GM12878 (cell line): ENCODE data around the gene ZPR1. TPM values are rescaled to one million over a fixed set of nuclear protein-coding genes. Genes with fewer than 3 reads are reported as not detected.

ENCODE experiments used
- ATAC-seq: fragments of 200-7000 bp; cut with Tn5 transposase; 3 replicates; pipeline ENCODE4 v1.9.1; 2020; ENCODE audit warnings: mild to moderate bottlenecking, moderate library complexity
- BruUV-seq: library from RNA; stranded (reverse); fragments of 400-500 nt; replicated peaks from 2 replicates; lab custom pipeline; 2021; lab: Mats Ljungman, UMichigan
- CTCF ChIA-PET: fragments of 300-600 bp; sonication (Branson Sonifier 250); formaldehyde crosslinking; extraction: SDS; loops from one replicate; lab custom pipeline; 2021; ENCODE audit warnings: inconsistent platforms; lab: Yijun Ruan, JAX
- POLR2A ChIA-PET: fragments of 350-600 bp; formaldehyde crosslinking; extraction: SDS; loops from one replicate; lab custom pipeline; 2021; ENCODE audit warnings: inconsistent platforms; lab: Charles Lee
- RAD21 ChIA-PET: fragments of 300-600 bp; sonication (Branson Sonifier 250); formaldehyde crosslinking; loops from one replicate; lab custom pipeline; 2023; ENCODE audit warnings: antibody characterized with exemption; ENCODE audit not compliant: unreplicated experiment; lab: Charles Lee
- SMC1A ChIA-PET: fragments of 300-600 bp; sonication (Branson Sonifier 250); formaldehyde crosslinking; loops from one replicate; lab custom pipeline; 2023; ENCODE audit not compliant: unreplicated experiment, uncharacterized antibody; lab: Charles Lee
- DNase-seq: peaks from one replicate; pipeline ENCODE4 v3.0.0-alpha.2; 2011; ENCODE audit warnings: low read depth, low spot score
- FAIRE-seq: peaks from 3 replicates; lab custom pipeline; 2011; peaks lifted over from hg19 to GRCh38; lab: Jason Lieb, UNC
- H2AFZ ChIP-seq: 2 replicates; pipeline ENCODE4 v1.6.0; 2011; ENCODE audit warnings: low read depth, low read length, control low read depth; ENCODE audit not compliant: control insufficient read depth
- H3K27ac ChIP-seq: 2 replicates; pipeline ENCODE4 v1.5.1; 2011; ENCODE audit warnings: control low read depth; ENCODE audit not compliant: control insufficient read depth, insufficient read depth
- H3K27me3 ChIP-seq, 2 experiments: replicated peaks in 1 of 2; 2 replicates each; pipeline versions ENCODE4 v1.6.0 to v1.6.1; 2011; ENCODE audit warnings: low read length in 1 of 2; ENCODE audit not compliant: control insufficient read depth in 2 of 2, insufficient read depth in 2 of 2
- H3K36me3 ChIP-seq, 2 experiments: 2 replicates each; pipeline ENCODE4 v1.5.1; 2011; ENCODE audit warnings: low read length in 1 of 2; ENCODE audit not compliant: control insufficient read depth in 2 of 2, insufficient read depth in 2 of 2
- H3K4me1 ChIP-seq: 2 replicates; pipeline ENCODE4 v1.6.1; 2011; ENCODE audit warnings: mild to moderate bottlenecking, low read length, moderate library complexity, mixed read lengths; ENCODE audit not compliant: control insufficient read depth, insufficient read depth
- H3K4me2 ChIP-seq: 2 replicates; pipeline ENCODE4 v1.6.0; 2011; ENCODE audit warnings: control low read depth; ENCODE audit not compliant: control insufficient read depth, insufficient read depth
- H3K4me3 ChIP-seq: fragments of 200-600 bp; sonication (generic); 2 replicates; pipeline ENCODE4 v1.5.1; 2016
- H3K79me2 ChIP-seq: 2 replicates; pipeline ENCODE4 v1.6.0; 2011; ENCODE audit warnings: low read length; ENCODE audit not compliant: control insufficient read depth, insufficient read depth
- H3K9ac ChIP-seq: 2 replicates; pipeline ENCODE4 v1.8.0; 2011; ENCODE audit warnings: low read length, control low read depth, mixed read lengths; ENCODE audit not compliant: control insufficient read depth, insufficient read depth
- H3K9me3 ChIP-seq: replicated peaks from 3 replicates; pipeline ENCODE4 v1.5.1; 2011; ENCODE audit warnings: mild to moderate bottlenecking, low read length; ENCODE audit not compliant: control insufficient read depth, insufficient read depth
- H4K20me1 ChIP-seq: 2 replicates; pipeline ENCODE4 v1.6.0; 2011; ENCODE audit not compliant: control insufficient read depth, insufficient read depth
- CREM ChIP-seq: IDR thresholded peaks from 2 replicates; pipeline ENCODE4 v1.6.1; 2014; ENCODE audit warnings: antibody characterized with exemption, low read depth
- MTA2 ChIP-seq: fragments of 450-650 bp; IDR thresholded peaks from 2 replicates; pipeline ENCODE4 v1.6.1; 2016; ENCODE audit warnings: low read depth, mild to moderate bottlenecking, moderate library complexity
- RB1 ChIP-seq: fragments of 450-650 bp; formaldehyde crosslinking; IDR thresholded peaks from 2 replicates; pipeline ENCODE4 v1.6.1; 2017; ENCODE audit warnings: mild to moderate bottlenecking, borderline replicate concordance
- TARDBP ChIP-seq: IDR thresholded peaks from 2 replicates; pipeline ENCODE4 v1.6.1; 2016; ENCODE audit warnings: borderline replicate concordance
- YY1 ChIP-seq: IDR thresholded peaks from 2 replicates; pipeline ENCODE4 v1.6.1; 2011; ENCODE audit warnings: low read depth, mild to moderate bottlenecking, low read length
- WGBS: methylation state at CpG from one replicate; pipeline ENCODE4 v1.1.6; 2016; ENCODE audit warnings: low lambda C conversion rate; ENCODE audit not compliant: insufficient replicate concordance, insufficient coverage; ENCODE audit errors: missing lambda C conversion rate; 5-methylcytosine and 5-hydroxymethylcytosine counted together
- in situ Hi-C: fragments of 300-500 bp; cut with MboI; formaldehyde crosslinking; loops from 9 replicates; pipeline ENCODE4 v1.14.3; 2018; ENCODE audit warnings: mixed read lengths
- intact Hi-C: fragments of 100-400 bp; cut with micrococcal nuclease; formaldehyde crosslinking; loops from one replicate; pipeline ENCODE4 v1.14.2; 2022; ENCODE audit not compliant: unreplicated experiment
- polyA plus RNA-seq, 11 experiments: library from polyadenylated mRNA; depleted of rRNA in 4 of 11; unstranded in 6 of 11; stranded (reverse) in 5 of 11; fragments of >200 nt; fragmentation: Nextera tagmentation in 4 of 11; fragmentation: Illumina TruSeq in 1 of 11; extraction: Ambion mirVana in 4 of 11; extraction: Trizol in 1 of 11; gene quantifications; 1 replicate in 1 of 11; 2 replicates in 10 of 11; pipeline versions ENCODE4 v1.2.1 to v1.2.3, GENCODE V29; 2011 to 2016; ENCODE audit warnings: inconsistent platforms in 2 of 11, missing spikeins in 2 of 11, low read depth in 1 of 11
- total RNA-seq, 4 experiments: library from RNA; depleted of rRNA in 3 of 4; stranded (reverse); fragments of >200 nt in 3 of 4; fragmentation: Illumina TruSeq in 1 of 4; extraction: Trizol in 1 of 4; gene quantifications; 2 replicates each; pipeline versions ENCODE4 v1.2.1 to v1.2.3, GENCODE V29; 2013 to 2021
- TF ChIP-seq, protein P1 (sequence below): IDR thresholded peaks from 2 replicates; pipeline ENCODE4 v1.6.1; 2011; ENCODE audit warnings: low read depth, mild to moderate bottlenecking, low read length, moderate library complexity, borderline replicate concordance; ENCODE audit errors: extremely low read depth
- TF ChIP-seq, protein P2 (sequence below): fragments of 450-650 bp; IDR thresholded peaks from 2 replicates; pipeline ENCODE4 v1.6.1; 2014; ENCODE audit warnings: mild to moderate bottlenecking

Gene ZPR1
- total and polyA plus RNA-seq, 10 of the 15 experiments (the other 5 are each of a cell fraction or from before 2014, with no cell fraction given) = 9.3 to 89.7 (median 54.7) TPM

DNA sequence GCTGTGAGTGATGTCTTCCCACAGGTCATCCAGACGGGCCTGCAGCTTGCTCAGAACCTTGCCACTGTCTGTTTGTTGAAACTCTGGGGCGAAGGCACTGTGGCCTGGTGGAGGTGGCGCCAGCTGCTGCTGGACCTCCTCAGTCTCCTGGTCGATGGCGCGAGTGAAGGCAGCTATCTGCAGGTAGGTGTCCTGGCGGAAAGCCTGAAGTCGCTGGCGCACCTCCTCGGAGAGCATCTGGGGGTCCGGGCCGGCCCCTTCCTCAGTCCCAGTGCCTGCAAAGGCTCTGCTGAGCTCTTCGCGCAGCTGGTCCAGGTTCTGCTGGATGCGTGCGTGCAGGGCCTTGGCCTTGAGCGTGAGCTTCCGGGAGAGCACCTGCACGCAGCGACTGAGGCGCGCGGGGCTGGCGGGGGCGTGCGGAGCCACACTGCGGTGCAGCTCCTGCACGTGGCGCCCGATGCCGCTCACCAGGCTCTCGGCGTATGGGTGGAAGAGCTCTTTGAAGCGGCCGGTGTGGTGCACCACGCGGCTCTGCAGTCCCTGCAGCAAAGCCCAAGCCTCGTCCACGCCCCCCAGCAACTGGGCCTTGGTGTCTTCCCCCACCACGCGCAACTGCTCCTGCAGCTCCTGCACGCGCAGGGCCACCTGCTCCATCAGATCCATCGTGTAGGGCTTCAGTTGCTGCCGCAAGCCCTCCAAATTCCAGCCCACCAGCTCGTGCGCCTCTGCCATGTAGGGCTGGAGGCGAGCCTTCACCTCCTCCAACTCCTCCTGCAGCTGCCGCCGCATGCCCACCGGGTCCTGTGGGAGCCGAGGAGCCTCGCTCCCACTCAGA lies 2.6 kb upstream of the ZPR1 start (continued):
- TF ChIP-seq, protein P1, sequence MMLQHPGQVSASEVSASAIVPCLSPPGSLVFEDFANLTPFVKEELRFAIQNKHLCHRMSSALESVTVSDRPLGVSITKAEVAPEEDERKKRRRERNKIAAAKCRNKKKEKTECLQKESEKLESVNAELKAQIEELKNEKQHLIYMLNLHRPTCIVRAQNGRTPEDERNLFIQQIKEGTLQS = no peak
- TF ChIP-seq YY1 (no peak), MTA2 (no peak), CREM (no peak)
- TF ChIP-seq, protein P2, sequence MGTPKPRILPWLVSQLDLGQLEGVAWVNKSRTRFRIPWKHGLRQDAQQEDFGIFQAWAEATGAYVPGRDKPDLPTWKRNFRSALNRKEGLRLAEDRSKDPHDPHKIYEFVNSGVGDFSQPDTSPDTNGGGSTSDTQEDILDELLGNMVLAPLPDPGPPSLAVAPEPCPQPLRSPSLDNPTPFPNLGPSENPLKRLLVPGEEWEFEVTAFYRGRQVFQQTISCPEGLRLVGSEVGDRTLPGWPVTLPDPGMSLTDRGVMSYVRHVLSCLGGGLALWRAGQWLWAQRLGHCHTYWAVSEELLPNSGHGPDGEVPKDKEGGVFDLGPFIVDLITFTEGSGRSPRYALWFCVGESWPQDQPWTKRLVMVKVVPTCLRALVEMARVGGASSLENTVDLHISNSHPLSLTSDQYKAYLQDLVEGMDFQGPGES = no peak

DNA sequence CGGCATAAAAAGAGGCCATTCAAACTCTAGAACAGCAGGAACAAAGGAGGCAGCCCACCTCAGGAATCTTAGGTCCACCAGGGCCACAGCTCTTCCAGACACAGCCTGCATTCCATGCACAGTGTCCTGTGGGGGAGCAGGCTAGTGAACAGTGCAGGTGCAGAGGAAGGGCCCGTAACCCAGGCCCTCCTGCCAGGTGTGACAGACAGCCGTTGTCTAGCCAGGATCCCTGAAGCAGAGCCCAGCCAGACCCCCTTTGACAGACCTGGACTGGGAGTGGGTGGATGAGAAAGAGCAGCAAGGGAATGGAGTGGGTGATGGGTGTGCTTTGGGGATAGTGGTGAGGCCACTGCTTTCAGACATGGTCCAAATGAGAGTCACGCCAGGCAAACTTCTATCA lies 1.2 kb upstream of the ZPR1 start:
- in situ Hi-C loops = loop anchor here (5.0 kb wide), 1 partner anchor 313 kb away; no protein-coding TSS in a partner anchor

More for the DNA sequence above, 1.2 kb upstream of the ZPR1 start:
- Histone ChIP-seq H3K27ac (no peak overlapping the region), H3K4me3 (no peak overlapping the region), H3K79me2 (peaks cover 20% of the 10 kb centered on the region), H3K4me2 (no peak overlapping the region), H4K20me1 (no peaks in the 10 kb centered on the region), H2AFZ (no peak overlapping the region), H3K27me3 (no peaks in the 10 kb centered on the region), H3K9me3 (no peaks in the 10 kb centered on the region), H3K9ac (no peak overlapping the region), H3K36me3 (peaks cover 9 to 18% of the 10 kb centered on the region in 2 experiments), H3K4me1 (peaks cover 14% of the 10 kb centered on the region)
- BruUV-seq = no TSS peak
- WGBS = 57% methylated on average over 4 of the region's 4 CpGs
- DNase-seq (no peak), FAIRE-seq (no peak), ATAC-seq (no peak)
- ChIA-PET POLR2A (interaction anchor here (1.0 to 1.4 kb wide), 2 partner anchors 9 to 34 kb away, joined by 3 read pairs; no protein-coding TSS in a partner anchor), CTCF (interaction anchor here (0.7 to 10.9 kb wide), 7 partner anchors 11 to 437 kb away, joined by 3 to 183 read pairs (median 4); partner anchors contain the start of genes APOA1 and SIDT2), RAD21 (interaction anchor here (1.2 to 3.3 kb wide), 2 partner anchors 47 to 356 kb away, joined by 3 to 20 read pairs; partner anchors contain the start of gene PAFAH1B2), SMC1A (interaction anchor here (1.3 to 7.5 kb wide), 3 partner anchors 47 to 315 kb away, joined by 3 to 46 read pairs (median 3); no protein-coding TSS in a partner anchor)
- TF ChIP-seq TARDBP = no peak
- no peak for TF ChIP-seq RB1
- intact Hi-C loops = no loop called here
